Naive B cell (primary cell): ENCODE data around the gene ASPSCR1. TPM values are rescaled to one million over a fixed set of nuclear protein-coding genes. Genes with fewer than 3 reads are reported as not detected.

Experiments
- ATAC-seq, 2 donors: fragments of 150-1000 bp; cut with Tn5 transposase; 2 replicates each; pipeline ENCODE4 v1.10.0; 2021; ENCODE audit warnings: low read depth in 2 of 2, mild to moderate bottlenecking in 2 of 2, moderate library complexity in 2 of 2
- DNase-seq: peaks from one replicate; pipeline ENCODE4 v3.0.0; 2022
- H3K27ac Mint-ChIP-seq, 6 donors: one replicate each; pipeline ENCODE4 v1.8.0; 2020 to 2022; ENCODE audit warnings: mild to moderate bottlenecking in 6 of 6, mixed read lengths in 6 of 6, moderate library complexity in 5 of 6, inconsistent platforms in 2 of 6
- H3K27me3 Mint-ChIP-seq, 3 donors: one replicate each; pipeline ENCODE4 v1.8.0; 2021 to 2022; ENCODE audit warnings: mixed read lengths in 3 of 3, mild to moderate bottlenecking in 1 of 3
- H3K36me3 Mint-ChIP-seq, 2 donors: one replicate each; pipeline ENCODE4 v1.8.0; 2020 to 2022; ENCODE audit warnings: mixed read lengths in 2 of 2, inconsistent platforms in 1 of 2, mild to moderate bottlenecking in 1 of 2
- H3K4me1 Mint-ChIP-seq, 3 donors: one replicate each; pipeline ENCODE4 v1.8.0; 2020 to 2022; ENCODE audit warnings: mixed read lengths in 3 of 3, inconsistent platforms in 1 of 3, mild to moderate bottlenecking in 1 of 3, moderate library complexity in 1 of 3
- H3K4me3 Mint-ChIP-seq, 8 donors: one replicate each; pipeline ENCODE4 v1.8.0; 2020 to 2022; ENCODE audit warnings: mild to moderate bottlenecking in 8 of 8, mixed read lengths in 8 of 8, moderate library complexity in 8 of 8, inconsistent platforms in 2 of 8
- H3K9me3 Mint-ChIP-seq, 7 donors: one replicate each; pipeline ENCODE4 v1.8.0; 2020 to 2022; ENCODE audit warnings: mixed read lengths in 7 of 7, mild to moderate bottlenecking in 5 of 7, inconsistent platforms in 2 of 7, moderate library complexity in 1 of 7
- polyA plus RNA-seq, 6 donors: library from polyadenylated mRNA; unstranded; fragments of 300-500 nt; fragmentation: Illumina TruSeq; gene quantifications; one replicate each; pipeline ENCODE4 v1.2.3, GENCODE V29; 2021; ENCODE audit warnings: low read depth in 6 of 6

ASPSCR1 gene
- polyA plus RNA-seq, 6 donors from 2014 or later, result 20.2 to 31.0 (median 25.0) TPM

GRCh38 chr17:82052638-82053059 lies 75.2 kb downstream of the ASPSCR1 start:
- Mint-ChIP-seq H3K27me3 (no peaks in the 10 kb centered on the region), H3K4me3 (peak overlapping the region; percentile 62 to 90 (median 77)), H3K4me1 (peaks cover 3 to 13% (median 10%) of the 10 kb centered on the region in 3 donors), H3K36me3 (no peaks in the 10 kb centered on the region), H3K9me3 (no peaks in the 10 kb centered on the region), H3K27ac (peak overlapping the region in 2 of 6 donors; percentile 47 to 66)
- DNase-seq, result no peak
- ATAC-seq, result no peak

- no peak for ATAC-seq
- Mint-ChIP-seq H3K27ac (no peak overlapping the region), H3K36me3 (no peaks in the 10 kb centered on the region)
These were observed 75.7 kb downstream of the ASPSCR1 start for GRCh38 chr17:82053130-82053529.

DNA sequence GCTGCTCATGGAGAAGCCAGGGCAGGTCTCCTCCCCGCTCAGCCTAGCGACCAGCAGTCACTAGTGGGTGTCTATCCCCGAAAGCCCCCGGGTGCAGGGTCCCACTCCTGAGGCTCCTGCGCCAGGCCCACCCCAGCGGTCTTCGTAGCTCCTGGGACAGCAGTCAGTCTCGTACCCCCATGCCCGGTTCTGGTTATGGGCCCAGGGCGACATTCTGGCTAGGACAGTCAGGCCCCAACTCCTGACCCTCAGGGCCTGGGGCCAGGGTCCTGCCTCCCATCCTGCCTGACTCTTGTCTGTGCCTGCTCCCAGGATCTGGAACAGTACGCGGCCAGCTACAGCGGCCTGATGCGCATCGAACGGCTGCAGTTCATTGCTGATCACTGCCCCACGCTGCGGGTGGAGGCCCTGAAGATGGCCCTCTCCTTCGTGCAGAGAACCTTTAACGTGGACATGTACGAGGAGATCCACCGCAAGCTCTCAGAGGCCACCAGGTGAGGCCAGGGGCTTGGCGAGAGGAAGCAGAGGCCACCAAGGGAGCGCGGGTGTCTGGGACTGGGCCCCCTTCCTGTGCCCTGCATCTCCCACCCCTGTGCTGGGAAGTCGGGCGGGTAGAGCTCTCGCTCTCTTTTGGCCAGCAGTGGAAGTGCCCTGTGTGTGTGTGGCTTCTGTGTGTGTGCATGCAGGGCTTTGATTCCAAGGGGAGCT lies 76.3 kb downstream of the ASPSCR1 start:
- Mint-ChIP-seq H3K4me1 (peaks cover 3 to 13% (median 10%) of the 10 kb centered on the region in 3 donors), H3K4me3 (peak overlapping the region; percentile 62 to 90 (median 77)), H3K27me3 (no peaks in the 10 kb centered on the region), H3K36me3 (no peaks in the 10 kb centered on the region), H3K27ac (peak overlapping the region in 1 of 6 donors; percentile 54), H3K9me3 (no peaks in the 10 kb centered on the region)
- ATAC-seq, result no peak
- DNase-seq, result no peak

More at GRCh38 chr17:82053130-82053529, 75.7 kb downstream of the ASPSCR1 start:
- DNase-seq, result no peak
- no peaks in the 10 kb centered on the region for H3K9me3 Mint-ChIP-seq
- peak overlapping the region; percentile 62 to 90 (median 77) for H3K4me3 Mint-ChIP-seq
- no peaks in the 10 kb centered on the region for H3K27me3 Mint-ChIP-seq
- peaks cover 3 to 13% (median 10%) of the 10 kb centered on the region in 3 donors for H3K4me1 Mint-ChIP-seq

- peaks cover 3 to 13% (median 10%) of the 10 kb centered on the region in 3 donors for H3K4me1 Mint-ChIP-seq
- H3K4me3 Mint-ChIP-seq, result peak overlapping the region in 4 of 8 donors; percentile 26 to 74 (median 58)
- no peaks in the 10 kb centered on the region for H3K36me3 Mint-ChIP-seq
- no peaks in the 10 kb centered on the region for H3K27me3 Mint-ChIP-seq
- no peak for DNase-seq
- no peaks in the 10 kb centered on the region for H3K9me3 Mint-ChIP-seq
- no peak for ATAC-seq
- H3K27ac Mint-ChIP-seq, result peak overlapping the region in 1 of 6 donors; percentile 47
These were observed 77.1 kb downstream of the ASPSCR1 start for GRCh38 chr17:82054351-82055022.

GRCh38 chr17:82055023-82055964 lies 77.9 kb downstream of the ASPSCR1 start:
- Mint-ChIP-seq H3K9me3 (no peaks in the 10 kb centered on the region), H3K27ac (peak overlapping the region in 2 of 6 donors; percentile 38 to 47), H3K36me3 (no peaks in the 10 kb centered on the region), H3K27me3 (no peaks in the 10 kb centered on the region), H3K4me1 (peaks cover 3 to 13% (median 10%) of the 10 kb centered on the region in 3 donors), H3K4me3 (peak overlapping the region in 5 of 8 donors; percentile 22 to 60 (median 38))
- ATAC-seq, result no peak
- DNase-seq, result no peak

GRCh38 chr17:82055965-82056728 lies 78.7 kb downstream of the ASPSCR1 start:
- Mint-ChIP-seq H3K27ac (no peak overlapping the region), H3K27me3 (no peaks in the 10 kb centered on the region), H3K4me1 (peaks cover 0 to 8% (median 4%) of the 10 kb centered on the region in 3 donors), H3K9me3 (no peaks in the 10 kb centered on the region), H3K36me3 (no peaks in the 10 kb centered on the region), H3K4me3 (peak overlapping the region in 2 of 8 donors; percentile 38 to 52)
- no peak for ATAC-seq
- DNase-seq, result no peak

DNA sequence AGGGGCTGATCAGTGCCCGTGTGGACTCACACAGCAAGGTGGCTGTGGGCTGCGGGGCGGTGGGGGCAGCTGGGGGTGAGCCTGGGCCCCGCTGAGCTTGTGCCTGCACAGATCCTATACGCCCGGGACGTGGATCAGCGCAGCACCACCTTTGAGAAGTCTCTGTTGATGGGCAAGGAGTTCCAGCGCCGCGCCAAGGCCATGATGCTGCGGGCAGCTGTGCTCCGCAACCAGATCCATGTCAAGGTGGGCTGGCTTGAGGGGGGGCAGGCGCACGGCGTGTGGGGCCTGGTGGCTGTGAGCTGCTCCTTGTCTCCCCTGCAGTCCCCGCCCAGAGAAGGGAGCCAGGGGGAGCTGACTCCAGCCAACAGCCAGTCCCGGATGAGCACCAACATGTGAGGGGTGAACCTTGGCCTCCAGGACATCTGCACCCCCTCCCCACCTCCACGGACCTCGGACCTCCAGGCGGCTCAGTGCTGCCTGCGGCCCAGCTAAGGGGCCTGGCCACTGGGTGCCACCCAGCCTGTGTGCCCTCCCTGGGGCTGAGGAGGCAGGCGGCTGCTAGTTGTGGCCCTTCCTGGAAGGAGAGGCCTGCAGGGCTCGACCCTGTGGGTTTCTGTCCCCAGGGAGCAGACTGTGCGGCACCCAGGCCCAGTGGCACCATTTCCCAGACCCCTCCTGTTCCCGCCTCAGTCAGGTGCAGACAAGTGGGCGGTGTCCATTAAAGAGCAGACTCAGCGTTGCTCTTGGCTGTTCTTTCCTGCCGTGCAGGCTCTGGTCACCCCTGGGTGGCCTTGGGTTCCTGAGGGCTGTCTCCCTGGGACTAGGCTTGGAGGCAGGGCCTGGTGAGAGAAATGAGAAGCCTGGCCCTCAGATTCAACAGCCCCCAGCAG lies 79.5 kb downstream of the ASPSCR1 start:
- Mint-ChIP-seq H3K9me3 (no peaks in the 10 kb centered on the region), H3K27ac (no peak overlapping the region), H3K36me3 (no peaks in the 10 kb centered on the region), H3K4me1 (peaks cover 0 to 8% (median 4%) of the 10 kb centered on the region in 3 donors), H3K4me3 (no peak overlapping the region), H3K27me3 (no peaks in the 10 kb centered on the region)
- ATAC-seq (no peak), DNase-seq (no peak)

DNA sequence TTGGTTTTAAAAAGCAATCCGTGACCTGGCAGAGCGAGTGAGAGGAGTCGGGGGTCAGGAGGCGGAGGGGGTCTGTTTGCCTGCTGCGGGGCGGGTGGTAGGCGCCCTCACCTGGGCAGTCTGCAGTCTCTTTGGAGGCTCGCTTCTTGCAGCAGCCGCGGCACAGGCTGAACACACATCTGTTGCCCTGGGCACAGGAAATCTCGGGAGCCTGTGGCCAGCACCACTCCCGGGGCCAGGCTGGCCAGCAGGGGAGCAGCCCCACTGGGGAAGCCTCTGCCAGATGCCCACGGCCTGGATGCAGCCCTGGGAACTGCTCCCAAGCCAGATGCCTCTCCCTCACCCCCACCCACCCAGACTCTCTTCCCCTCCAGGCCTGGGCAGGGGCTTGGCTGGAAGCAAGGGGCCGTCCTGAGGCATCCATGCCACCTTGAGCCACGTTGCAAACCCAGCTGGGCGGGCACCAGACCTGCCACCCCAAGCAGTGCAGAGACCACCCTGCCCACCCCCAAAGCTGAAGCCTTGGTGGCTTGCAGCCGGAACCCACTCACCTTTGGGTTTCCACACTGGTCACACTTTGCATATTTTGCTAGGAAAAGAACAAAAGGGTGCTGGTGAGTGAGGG lies 80.9 kb downstream of the ASPSCR1 start:
- H3K27me3 Mint-ChIP-seq, result no peaks in the 10 kb centered on the region
- H3K9me3 Mint-ChIP-seq, result no peaks in the 10 kb centered on the region
- no peak overlapping the region for H3K4me3 Mint-ChIP-seq
- H3K27ac Mint-ChIP-seq, result peak overlapping the region in 2 of 6 donors; percentile 15 to 82
- ATAC-seq (no peak), DNase-seq (no peak)
- no peaks in the 10 kb centered on the region for H3K36me3 Mint-ChIP-seq
- peaks cover 0 to 4% (median under 1%) of the 10 kb centered on the region in 3 donors for H3K4me1 Mint-ChIP-seq

DNA sequence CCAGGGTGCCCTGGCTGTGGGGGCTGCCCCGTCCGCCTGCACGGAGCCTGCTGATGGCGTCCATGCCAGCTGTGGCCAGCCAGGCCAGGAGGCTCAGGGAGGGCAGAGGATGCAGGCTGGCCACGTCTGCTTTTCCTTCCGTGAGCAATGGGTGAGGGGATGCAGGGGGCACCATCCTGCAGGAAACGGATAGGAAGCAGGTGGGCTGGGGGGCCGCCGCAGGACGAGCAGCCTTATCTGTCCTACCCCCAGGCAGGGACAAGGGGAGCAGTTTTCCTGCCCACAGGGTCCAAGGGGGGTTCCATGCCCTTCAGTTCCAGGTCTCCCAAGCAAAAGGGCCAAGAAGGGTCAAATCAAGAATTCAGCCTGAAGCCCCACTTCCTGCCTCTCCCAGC lies 81.4 kb downstream of the ASPSCR1 start:
- Mint-ChIP-seq H3K27me3 (no peaks in the 10 kb centered on the region), H3K4me1 (peaks cover 0 to 4% (median 0%) of the 10 kb centered on the region in 3 donors), H3K36me3 (no peaks in the 10 kb centered on the region), H3K4me3 (no peak overlapping the region), H3K27ac (peak overlapping the region in 1 of 6 donors; percentile 82), H3K9me3 (no peaks in the 10 kb centered on the region)
- ATAC-seq (no peak), DNase-seq (no peak)

DNA sequence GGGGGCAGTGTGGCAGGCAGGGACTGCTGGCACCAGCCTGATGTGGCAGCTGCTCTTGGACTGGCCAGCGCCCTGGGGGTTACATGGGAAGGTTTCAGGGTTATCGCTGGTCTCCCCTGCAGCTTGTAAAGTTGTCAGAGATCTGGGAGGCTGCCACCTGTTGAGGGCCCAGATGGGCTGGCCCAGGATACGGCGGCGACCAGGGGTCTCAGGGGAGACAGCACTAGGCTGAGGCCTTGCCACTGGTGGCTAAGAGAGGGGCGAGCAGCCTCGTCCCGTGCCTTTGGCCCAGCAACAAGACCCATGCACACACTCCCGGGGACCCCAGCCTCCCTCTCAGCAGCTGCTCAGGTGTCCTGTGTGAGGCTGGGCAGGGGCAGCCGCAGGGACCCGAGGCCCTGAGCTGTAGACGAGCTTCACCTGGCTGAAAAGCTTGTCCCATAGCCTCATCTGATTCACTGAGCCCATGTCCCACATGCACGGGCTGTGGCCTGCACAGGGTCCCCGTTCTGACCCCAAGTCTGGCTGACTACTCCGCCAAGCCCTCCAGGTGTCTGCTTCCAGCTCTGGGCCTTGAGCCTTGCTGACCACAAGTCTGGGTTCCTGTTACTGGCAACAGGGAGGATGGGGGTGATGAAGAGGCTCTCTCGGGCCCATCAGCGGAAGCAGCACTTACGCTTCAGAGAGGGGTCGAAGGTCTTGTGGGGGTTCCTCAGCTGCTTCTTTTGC lies 82.0 kb downstream of the ASPSCR1 start:
- no peaks in the 10 kb centered on the region for H3K27me3 Mint-ChIP-seq
- ATAC-seq (no peak), DNase-seq (no peak)
- H3K27ac Mint-ChIP-seq, result no peak overlapping the region
- H3K4me3 Mint-ChIP-seq, result no peak overlapping the region
- H3K36me3 Mint-ChIP-seq, result no peaks in the 10 kb centered on the region
- H3K9me3 Mint-ChIP-seq, result no peaks in the 10 kb centered on the region
- H3K4me1 Mint-ChIP-seq, result peaks cover 0 to 4% (median 0%) of the 10 kb centered on the region in 3 donors

GRCh38 chr17:82060001-82060380 lies 82.6 kb downstream of the ASPSCR1 start:
- Mint-ChIP-seq H3K27me3 (no peaks in the 10 kb centered on the region), H3K4me1 (peaks cover 0 to 2% (median 0%) of the 10 kb centered on the region in 3 donors), H3K4me3 (peak overlapping the region in 2 of 8 donors; percentile 9 to 47), H3K36me3 (no peaks in the 10 kb centered on the region), H3K27ac (peak overlapping the region in 2 of 6 donors; percentile 76 to 78), H3K9me3 (no peaks in the 10 kb centered on the region)
- DNase-seq (no peak), ATAC-seq (no peak)
